A549 (cell line): Measurements from ENCODE around the gene TP53TG5. TPM values are rescaled to one million over a fixed set of nuclear protein-coding genes. Genes with fewer than 3 reads are reported as not detected.

ENCODE experiments used
- ATAC-seq, 2 experiments: fragments of 200-7000 bp in 1 of 2; fragments of >200 bp in 1 of 2; cut with Nextera tagmentation in 1 of 2; cut with Tn5 transposase in 1 of 2; 3 replicates each; pipeline versions ENCODE4 v1.8.0 to v1.9.1; 2018 to 2020; ENCODE audit warnings: mild to moderate bottlenecking in 1 of 2, moderate library complexity in 1 of 2
- CTCF ChIA-PET: fragments of 300-600 bp; sonication (Branson Sonifier 250); formaldehyde crosslinking; extraction: SDS; loops from one replicate; lab custom pipeline; 2021; ENCODE audit warnings: antibody characterized with exemption, inconsistent platforms; lab: Yijun Ruan, JAX
- POLR2A ChIA-PET: fragments of 350-600 bp; formaldehyde crosslinking; extraction: SDS; loops from one replicate; lab custom pipeline; 2021; ENCODE audit warnings: antibody characterized with exemption, inconsistent platforms; lab: Yijun Ruan, JAX
- DNase-seq, 2 experiments: peaks; one replicate each; pipeline versions ENCODE4 v3.0.0 to v3.0.0-alpha.2; 2011 to 2016; ENCODE audit warnings: low read depth in 1 of 2, low spot score in 1 of 2
- FAIRE-seq: peaks from 2 replicates; lab custom pipeline; 2011; peaks lifted over from hg19 to GRCh38; lab: Jason Lieb, UNC
- H3K27ac ChIP-seq, 2 experiments: fragments of >200 bp; sonication (Bioruptor Twin); formaldehyde crosslinking; 3 replicates each; pipeline ENCODE4 v1.5.1; 2016 to 2017
- H3K4me1 ChIP-seq: fragments of >200 bp; sonication (Bioruptor Twin); formaldehyde crosslinking; 3 replicates; pipeline ENCODE4 v1.6.1; 2016
- H3K4me2 ChIP-seq: fragments of >200 bp; sonication (Bioruptor Twin); formaldehyde crosslinking; 3 replicates; pipeline ENCODE4 v1.6.1; 2016
- H3K4me3 ChIP-seq: fragments of >200 bp; sonication (Bioruptor Twin); formaldehyde crosslinking; 3 replicates; pipeline ENCODE4 v1.5.1; 2016
- H3K9me3 ChIP-seq: fragments of >200 bp; sonication (Bioruptor Twin); formaldehyde crosslinking; 3 replicates; pipeline ENCODE4 v1.6.1; 2016
- CBX2 ChIP-seq: fragments of 200-600 bp; sonication (generic); IDR thresholded peaks from 2 replicates; pipeline ENCODE4 v1.6.1; 2016; ENCODE audit warnings: low read depth, mild to moderate bottlenecking, borderline replicate concordance
- CBX8 ChIP-seq: fragments of 200-600 bp; sonication (generic); IDR thresholded peaks from 2 replicates; pipeline ENCODE4 v1.6.1; 2016
- CEBPB ChIP-seq, 2 experiments: fragments of >200 bp in 1 of 2; sonication (Bioruptor Twin) in 1 of 2; formaldehyde crosslinking in 1 of 2; IDR thresholded peaks; 2 replicates each; pipeline ENCODE4 v1.6.1; 2012 to 2016
- CHD2 ChIP-seq: fragments of 150-350 bp; IDR thresholded peaks from 2 replicates; pipeline ENCODE4 v1.6.1; 2014; ENCODE audit warnings: low read length; ENCODE audit not compliant: partially characterized antibody
- CHD4 ChIP-seq: fragments of 200-600 bp; sonication (generic); IDR thresholded peaks from 2 replicates; pipeline ENCODE4 v1.6.1; 2016; ENCODE audit warnings: antibody characterized with exemption, mild to moderate bottlenecking, borderline replicate concordance
- EHF ChIP-seq: fragments of 250-450 bp; sonication (Bioruptor Pico); IDR thresholded peaks from 2 replicates; pipeline ENCODE4 v1.5.0; 2020; ENCODE audit warnings: mild to moderate bottlenecking
- EHMT2 ChIP-seq: fragments of 200-600 bp; sonication (generic); IDR thresholded peaks from 2 replicates; pipeline ENCODE4 v1.6.1; 2016; ENCODE audit warnings: antibody characterized with exemption, low read depth, mild to moderate bottlenecking, moderate library complexity
- FOXS1 ChIP-seq: fragments of 250-450 bp; sonication (Bioruptor Pico); IDR thresholded peaks from 2 replicates; pipeline ENCODE4 v1.5.0; 2020; ENCODE audit warnings: mild to moderate bottlenecking, moderate library complexity
- HOXB13 ChIP-seq: fragments of 250-450 bp; sonication (Bioruptor Pico); IDR thresholded peaks from 2 replicates; pipeline ENCODE4 v1.5.0; 2020; ENCODE audit warnings: low read depth, mild to moderate bottlenecking, moderate library complexity
- JUNB ChIP-seq: fragments of >200 bp; sonication (Bioruptor Twin); formaldehyde crosslinking; IDR thresholded peaks from 2 replicates; pipeline ENCODE4 v1.6.1; 2016
- KDM1A ChIP-seq: fragments of 200-600 bp; sonication (generic); IDR thresholded peaks from 2 replicates; pipeline ENCODE4 v1.6.1; 2016; ENCODE audit warnings: low read depth, mild to moderate bottlenecking
- MAFK ChIP-seq: fragments of 450-650 bp; IDR thresholded peaks from 2 replicates; pipeline ENCODE4 v1.6.1; 2014; ENCODE audit not compliant: partially characterized antibody
- MAZ ChIP-seq: fragments of 150-350 bp; IDR thresholded peaks from 2 replicates; pipeline ENCODE4 v1.6.1; 2014; ENCODE audit warnings: antibody characterized with exemption, low read depth, low read length, borderline replicate concordance
- NPAS2 ChIP-seq: fragments of 250-450 bp; sonication (Bioruptor Pico); IDR thresholded peaks from 2 replicates; pipeline ENCODE4 v1.8.0; 2022; ENCODE audit warnings: mild to moderate bottlenecking, moderate library complexity, borderline replicate concordance
- PBX3 ChIP-seq: IDR thresholded peaks from 2 replicates; pipeline ENCODE4 v1.6.1; 2012
- PHF8 ChIP-seq: fragments of 200-600 bp; sonication (generic); IDR thresholded peaks from 2 replicates; pipeline ENCODE4 v1.6.1; 2016; ENCODE audit warnings: low read depth, mild to moderate bottlenecking, antibody characterized with exemption, moderate library complexity, borderline replicate concordance
- POLR2AphosphoS2 ChIP-seq: conservative IDR thresholded peaks from 2 replicates; pipeline ENCODE4 v1.6.1; 2012; ENCODE audit warnings: low read length, improper control_type of control experiment, inconsistent platforms
- SREBF2 ChIP-seq: fragments of 450-650 bp; IDR thresholded peaks from 2 replicates; pipeline ENCODE4 v1.6.1; 2014; ENCODE audit warnings: mild to moderate bottlenecking, moderate library complexity
- TP53 ChIP-seq: fragments of 250-450 bp; sonication (Bioruptor Pico); IDR thresholded peaks from 2 replicates; pipeline ENCODE4 v1.5.0; 2021; ENCODE audit warnings: mild to moderate bottlenecking, moderate library complexity
- ZC3H11A ChIP-seq: fragments of 450-650 bp; IDR thresholded peaks from 2 replicates; pipeline ENCODE4 v1.6.1; 2014; ENCODE audit warnings: antibody characterized with exemption, mild to moderate bottlenecking
- ZNF302 ChIP-seq: fragments of 250-450 bp; sonication (Bioruptor Pico); IDR thresholded peaks from 2 replicates; pipeline ENCODE4 v1.9.0; 2021; ENCODE audit warnings: inconsistent platforms, mild to moderate bottlenecking, moderate library complexity
- WGBS: methylation state at CpG from one replicate; pipeline ENCODE4 v1.1.6; 2017; ENCODE audit errors: missing lambda C conversion rate; 5-methylcytosine and 5-hydroxymethylcytosine counted together
- polyA plus RNA-seq, 4 experiments: library from polyadenylated mRNA; depleted of rRNA in 3 of 4; stranded (reverse); fragments of >200 nt; fragmentation: RNase III in 1 of 4; extraction: RNeasy Plus Mini Kit Qiagen cat#74134 plus additional on column Dnase treatment in 1 of 4; gene quantifications; 2 replicates in 3 of 4; 3 replicates in 1 of 4; pipeline ENCODE4 v1.2.3, GENCODE V29; 2011 to 2017
- TF ChIP-seq, protein P1 (sequence below): fragments of 250-450 bp; sonication (Bioruptor Pico); IDR thresholded peaks from 2 replicates; pipeline ENCODE4 v1.5.0; 2021; ENCODE audit warnings: mild to moderate bottlenecking, moderate library complexity, borderline replicate concordance

TP53TG5 gene
- polyA plus RNA-seq, 2 of the 4 experiments (the other 2 are of a cell fraction), result not detected

DNA sequence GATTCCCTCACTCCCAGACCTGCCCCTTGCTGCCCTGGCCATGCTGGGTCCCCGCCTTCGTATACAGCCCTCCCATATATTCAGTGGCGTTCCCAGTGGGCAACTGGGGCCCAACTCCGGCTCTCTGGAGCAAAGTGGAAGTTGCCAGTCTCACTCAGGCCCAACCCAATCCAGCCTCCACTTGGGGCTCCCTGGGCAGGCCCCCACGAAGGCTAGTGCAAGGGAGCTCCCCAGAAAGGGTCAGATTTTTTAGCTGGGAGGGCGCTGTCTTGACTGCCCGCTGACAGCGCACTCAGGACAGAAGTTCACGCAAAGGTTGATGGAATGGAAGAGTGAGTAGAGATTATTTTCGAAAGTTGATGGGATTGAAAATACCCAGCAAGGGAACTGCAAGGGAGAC is 5.9 kb downstream of the TP53TG5 start:
- WGBS, result 94% methylated on average over 10 of the region's 10 CpGs
- Histone ChIP-seq H3K4me3 (no peak overlapping the region), H3K4me1 (no peaks in the 10 kb centered on the region), H3K27ac (no peak overlapping the region)
- CTCF ChIA-PET, result interaction anchor here (0.6 to 12.1 kb wide), 19 partner anchors 8 to 398 kb away, joined by 3 to 240 read pairs (median 6); partner anchors contain the start of genes DBNDD2 and SYS1
- TF ChIP-seq CHD2 (no peak), MAFK (no peak), CBX2 (no peak), NPAS2 (CRISPR knock-in tag) (no peak), ZC3H11A (no peak), ZNF302 (CRISPR knock-in tag) (no peak), CBX8 (no peak), JUNB (no peak), EHMT2 (no peak), SREBF2 (no peak), KDM1A (no peak), HOXB13 (CRISPR knock-in tag) (no peak)
- TF ChIP-seq, all 56 proteins: peak for 0
- POLR2A ChIA-PET, result interaction anchor here (0.5 to 0.6 kb wide), 2 partner anchors 24 to 1982 kb away, joined by 3 read pairs; no protein-coding TSS in a partner anchor
- no peak overlapping the region for H3K4me2 ChIP-seq
- no peak for FAIRE-seq
- DNase-seq, result no peak
- no peak for ATAC-seq
- H3K9me3 ChIP-seq, result no peaks in the 10 kb centered on the region

DNA sequence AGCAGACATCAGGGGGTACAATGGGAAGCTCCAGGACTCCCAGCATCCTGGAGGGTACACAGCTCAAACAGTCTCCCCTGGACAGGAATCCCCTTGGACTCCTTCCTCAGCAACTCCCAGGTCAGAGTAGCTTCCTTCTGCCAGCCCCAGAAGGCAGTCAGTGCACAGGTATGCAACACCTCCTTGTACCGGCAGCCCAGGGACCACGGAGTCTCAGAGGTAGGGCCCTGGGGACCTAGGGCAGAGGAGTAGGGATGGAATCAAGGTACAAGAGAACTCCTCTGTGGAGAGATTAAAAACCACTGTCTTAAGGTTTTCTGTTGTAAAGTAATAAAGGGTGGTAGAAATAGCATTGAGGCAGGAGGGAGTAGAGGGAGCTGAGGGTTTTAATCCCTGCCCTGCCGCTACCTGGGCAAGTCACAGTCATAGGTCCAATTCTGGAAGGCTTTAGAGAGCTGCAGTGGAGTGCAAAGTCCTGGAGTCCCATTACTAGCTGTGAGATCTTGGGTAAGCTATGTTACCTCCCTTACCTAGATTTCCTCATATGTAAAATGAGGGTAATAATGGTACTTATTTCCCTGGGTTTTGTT is 7.5 kb downstream of the TP53TG5 start:
- Histone ChIP-seq H3K4me1 (no peaks in the 10 kb centered on the region), H3K27ac (no peak overlapping the region), H3K4me3 (no peak overlapping the region), H3K9me3 (no peaks in the 10 kb centered on the region), H3K4me2 (no peak overlapping the region)
- DNase-seq, result no peak
- no peak for TF ChIP-seq POLR2AphosphoS2
- no peak for TF ChIP-seq PHF8
- no peak for TF ChIP-seq CHD4
- no peak for TF ChIP-seq EHF (CRISPR knock-in tag)
- no peak for TF ChIP-seq MAZ
- TF ChIP-seq CEBPB (IDR thresholded peaks at IDR 0.05), result no peak
- no peak for TF ChIP-seq FOXS1 (CRISPR knock-in tag)
- TF ChIP-seq, protein P1, sequence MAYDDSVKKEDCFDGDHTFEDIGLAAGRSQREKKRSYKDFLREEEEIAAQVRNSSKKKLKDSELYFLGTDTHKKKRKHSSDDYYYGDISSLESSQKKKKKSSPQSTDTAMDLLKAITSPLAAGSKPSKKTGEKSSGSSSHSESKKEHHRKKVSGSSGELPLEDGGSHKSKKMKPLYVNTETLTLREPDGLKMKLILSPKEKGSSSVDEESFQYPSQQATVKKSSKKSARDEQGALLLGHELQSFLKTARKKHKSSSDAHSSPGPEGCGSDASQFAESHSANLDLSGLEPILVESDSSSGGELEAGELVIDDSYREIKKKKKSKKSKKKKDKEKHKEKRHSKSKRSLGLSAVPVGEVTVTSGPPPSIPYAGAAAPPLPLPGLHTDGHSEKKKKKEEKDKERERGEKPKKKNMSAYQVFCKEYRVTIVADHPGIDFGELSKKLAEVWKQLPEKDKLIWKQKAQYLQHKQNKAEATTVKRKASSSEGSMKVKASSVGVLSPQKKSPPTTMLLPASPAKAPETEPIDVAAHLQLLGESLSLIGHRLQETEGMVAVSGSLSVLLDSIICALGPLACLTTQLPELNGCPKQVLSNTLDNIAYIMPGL (CRISPR knock-in tag), result no peak
- TF ChIP-seq KDM1A, result no peak
- no peak for TF ChIP-seq PBX3
- no peak for TF ChIP-seq TP53 (CRISPR knock-in tag)
- no peak for TF ChIP-seq EHMT2
- ChIA-PET CTCF (interaction anchor here (0.7 to 12.1 kb wide), 14 partner anchors 8 to 400 kb away, joined by 3 to 240 read pairs (median 6); partner anchors contain the start of genes DBNDD2 and SYS1), POLR2A (interaction anchor here (0.6 to 0.7 kb wide), 2 partner anchors 23 to 68 kb away, joined by 3 to 5 read pairs; no protein-coding TSS in a partner anchor)
- 91% methylated on average over 3 of the region's 3 CpGs for WGBS
- ATAC-seq, result no peak
- FAIRE-seq, result no peak
